K562 (cell line): ENCODE results near the gene ABL1.

ENCODE experiments used
- ATF7 ChIP-seq: fragments of 450-650 bp; IDR thresholded peaks from 2 replicates; pipeline ENCODE4 v1.7.1; 2014; ENCODE audit warnings: mild to moderate bottlenecking, moderate library complexity
- CBX1 ChIP-seq: sonication (generic); IDR thresholded peaks from 2 replicates; pipeline ENCODE4 v1.6.1; 2016; ENCODE audit warnings: antibody characterized with exemption, low read depth, mild to moderate bottlenecking
- EP300 ChIP-seq: IDR thresholded peaks from 2 replicates; pipeline ENCODE4 v1.6.1; 2012; ENCODE audit warnings: low read length, improper control_type of control experiment
- GABPA ChIP-seq: fragments of 200-800 bp; sonication (Bioruptor generic); conservative IDR thresholded peaks from 2 replicates; pipeline ENCODE4 v1.6.1; 2016; ENCODE audit warnings: low read depth, missing genetic modification characterization, missing compliant biosample characterization
- NR2F6 ChIP-seq: fragments of 450-650 bp; formaldehyde crosslinking; IDR thresholded peaks from 2 replicates; pipeline ENCODE4 v1.4.0; 2020; ENCODE audit warnings: mild to moderate bottlenecking
- TAF1 ChIP-seq: IDR thresholded peaks from 2 replicates; pipeline ENCODE4 v1.6.1; 2011; ENCODE audit warnings: mild to moderate bottlenecking, low read length, moderate library complexity; ENCODE audit not compliant: insufficient read depth, control insufficient read depth, severe bottlenecking; ENCODE audit errors: extremely low read depth
- TF ChIP-seq, protein P1 (sequence below): sonication (generic); formaldehyde crosslinking; IDR thresholded peaks from 2 replicates; pipeline ENCODE4 v1.5.0; 2020; ENCODE audit warnings: missing genetic modification reagents
- TF ChIP-seq, protein P2 (sequence below): fragments of 450-650 bp; IDR thresholded peaks from 2 replicates; pipeline ENCODE4 v1.6.1; 2016

GRCh38 chr9:130883479-130883878 is 48.4 kb downstream of the ABL1 start:
- no peak for TF ChIP-seq TAF1
- TF ChIP-seq, protein P1, sequence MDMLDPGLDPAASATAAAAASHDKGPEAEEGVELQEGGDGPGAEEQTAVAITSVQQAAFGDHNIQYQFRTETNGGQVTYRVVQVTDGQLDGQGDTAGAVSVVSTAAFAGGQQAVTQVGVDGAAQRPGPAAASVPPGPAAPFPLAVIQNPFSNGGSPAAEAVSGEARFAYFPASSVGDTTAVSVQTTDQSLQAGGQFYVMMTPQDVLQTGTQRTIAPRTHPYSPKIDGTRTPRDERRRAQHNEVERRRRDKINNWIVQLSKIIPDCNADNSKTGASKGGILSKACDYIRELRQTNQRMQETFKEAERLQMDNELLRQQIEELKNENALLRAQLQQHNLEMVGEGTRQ (CRISPR knock-in tag): no peak
- TF ChIP-seq, protein P2, sequence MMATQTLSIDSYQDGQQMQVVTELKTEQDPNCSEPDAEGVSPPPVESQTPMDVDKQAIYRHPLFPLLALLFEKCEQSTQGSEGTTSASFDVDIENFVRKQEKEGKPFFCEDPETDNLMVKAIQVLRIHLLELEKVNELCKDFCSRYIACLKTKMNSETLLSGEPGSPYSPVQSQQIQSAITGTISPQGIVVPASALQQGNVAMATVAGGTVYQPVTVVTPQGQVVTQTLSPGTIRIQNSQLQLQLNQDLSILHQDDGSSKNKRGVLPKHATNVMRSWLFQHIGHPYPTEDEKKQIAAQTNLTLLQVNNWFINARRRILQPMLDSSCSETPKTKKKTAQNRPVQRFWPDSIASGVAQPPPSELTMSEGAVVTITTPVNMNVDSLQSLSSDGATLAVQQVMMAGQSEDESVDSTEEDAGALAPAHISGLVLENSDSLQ: no peak
- TF ChIP-seq CBX1: no peak
- no peak for TF ChIP-seq NR2F6
- TF ChIP-seq EP300: no peak
- no peak for TF ChIP-seq GABPA
- TF ChIP-seq ATF7: no peak
